Skeletal muscle satellite cell (primary cell): ENCODE measurements around the gene CCNY.
A peak's percentile ranks its signal among the peaks of the same experiment; 100 is the strongest.
"Not testable (repeated sequence)": the region's sequence is repeated elsewhere in the genome, so short reads cannot be mapped to it uniquely, and the experiment has no call there.

Experiments
- H3K27me3 ChIP-seq: 2 replicates; pipeline ENCODE4 v1.7.0; 2013; ENCODE audit warnings: low read length; ENCODE audit not compliant: control insufficient read depth, insufficient read depth
- H3K36me3 ChIP-seq: 2 replicates; pipeline ENCODE4 v1.7.0; 2013; ENCODE audit warnings: mild to moderate bottlenecking, control low read depth, low read length; ENCODE audit not compliant: insufficient read depth
- H3K4me1 ChIP-seq: 2 replicates; pipeline ENCODE4 v1.7.0; 2013; ENCODE audit warnings: low read length; ENCODE audit not compliant: control insufficient read depth, insufficient read depth
- H3K4me2 ChIP-seq: 2 replicates; pipeline ENCODE4 v1.7.0; 2013; ENCODE audit warnings: mild to moderate bottlenecking, low read length
- H3K4me3 ChIP-seq: 2 replicates; pipeline ENCODE4 v1.7.0; 2013; ENCODE audit warnings: low read length
- H3K9ac ChIP-seq: 2 replicates; pipeline ENCODE4 v1.7.0; 2013; ENCODE audit warnings: mild to moderate bottlenecking, low read depth, low read length, moderate library complexity
- H3K9me3 ChIP-seq: replicated peaks from 2 replicates; pipeline ENCODE4 v1.7.0; 2013; ENCODE audit warnings: mild to moderate bottlenecking, control low read depth, low read length

Gene CCNY

GRCh38 chr10:35413985-35414861, 77.9 kb downstream of the CCNY start:
- peak overlapping the region; percentile 57 for H3K4me3 ChIP-seq
- H3K4me1 ChIP-seq, result peaks cover 81% of the 10 kb centered on the region
- H3K36me3 ChIP-seq, result no peaks in the 10 kb centered on the region
- peak overlapping the region; percentile 63 for H3K9ac ChIP-seq
- peak overlapping the region; percentile 79 for H3K4me2 ChIP-seq
- no peaks in the 10 kb centered on the region for H3K9me3 ChIP-seq
- H3K27me3 ChIP-seq, result no peaks in the 10 kb centered on the region

GRCh38 chr10:35415505-35415904, 79.2 kb downstream of the CCNY start:
- no peaks in the 10 kb centered on the region for H3K9me3 ChIP-seq
- H3K4me2 ChIP-seq, result no peak overlapping the region
- H3K4me1 ChIP-seq, result peaks cover 82% of the 10 kb centered on the region
- no peaks in the 10 kb centered on the region for H3K36me3 ChIP-seq
- no peaks in the 10 kb centered on the region for H3K27me3 ChIP-seq
- no peak overlapping the region for H3K9ac ChIP-seq
- H3K4me3 ChIP-seq, result no peak overlapping the region

- no peaks in the 10 kb centered on the region for H3K36me3 ChIP-seq
- H3K27me3 ChIP-seq, result no peaks in the 10 kb centered on the region
- no peak overlapping the region for H3K4me2 ChIP-seq
- H3K4me3 ChIP-seq, result no peak overlapping the region
- no peak overlapping the region for H3K9ac ChIP-seq
- no peaks in the 10 kb centered on the region for H3K9me3 ChIP-seq
- peaks cover 83% of the 10 kb centered on the region for H3K4me1 ChIP-seq
Observed at GRCh38 chr10:35416619-35417312, 80.5 kb downstream of the CCNY start.

GRCh38 chr10:35417313-35417625, 81.0 kb downstream of the CCNY start:
- H3K9ac ChIP-seq, result no peak overlapping the region
- peaks cover 83% of the 10 kb centered on the region for H3K4me1 ChIP-seq
- H3K27me3 ChIP-seq, result no peaks in the 10 kb centered on the region
- no peak overlapping the region for H3K4me3 ChIP-seq
- no peaks in the 10 kb centered on the region for H3K36me3 ChIP-seq
- H3K4me2 ChIP-seq, result no peak overlapping the region
- no peaks in the 10 kb centered on the region for H3K9me3 ChIP-seq

DNA sequence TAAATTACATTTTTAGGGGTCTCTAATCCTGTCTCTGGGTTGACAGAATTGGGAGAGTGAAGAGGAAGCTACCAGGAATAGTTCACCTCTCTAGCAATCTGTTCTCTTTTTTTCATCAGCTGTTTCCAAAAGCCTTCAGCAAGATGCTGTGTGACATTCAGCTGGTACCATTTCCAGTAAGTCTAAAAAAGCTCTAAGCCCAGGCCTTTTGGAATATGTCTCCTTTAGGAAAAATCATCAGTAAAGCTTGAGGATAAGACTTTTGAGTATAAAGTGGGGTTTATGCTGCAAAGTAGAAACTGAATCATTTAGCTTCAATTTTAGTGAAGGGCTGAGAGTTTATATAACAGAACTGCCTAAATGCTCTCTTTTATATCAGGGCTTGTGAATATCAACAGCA, 81.5 kb downstream of the CCNY start:
- no peaks in the 10 kb centered on the region for H3K9me3 ChIP-seq
- H3K36me3 ChIP-seq, result no peaks in the 10 kb centered on the region
- H3K4me3 ChIP-seq, result no peak overlapping the region
- H3K4me2 ChIP-seq, result no peak overlapping the region
- H3K9ac ChIP-seq, result no peak overlapping the region
- peaks cover 83% of the 10 kb centered on the region for H3K4me1 ChIP-seq
- H3K27me3 ChIP-seq, result no peaks in the 10 kb centered on the region

DNA sequence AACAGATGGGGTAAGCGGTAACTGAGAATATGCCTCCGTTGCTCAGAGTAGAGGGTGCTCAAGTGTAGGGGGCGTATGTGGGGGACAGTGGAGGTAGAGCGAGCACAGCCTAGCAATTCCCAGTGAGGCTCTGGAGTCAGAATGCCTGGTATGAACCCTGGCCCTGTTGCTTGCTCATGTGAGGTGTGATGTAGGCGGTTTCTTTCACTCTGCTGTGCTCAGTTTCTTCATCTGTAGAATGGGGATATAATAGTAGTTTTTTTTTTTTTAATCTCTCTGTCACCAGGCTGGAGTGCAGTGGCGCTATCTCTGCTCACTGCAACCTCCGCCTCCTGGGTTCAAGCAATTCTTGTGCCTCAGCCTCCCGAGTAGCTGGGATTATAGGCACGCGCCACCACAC, 82.3 kb downstream of the CCNY start:
- not testable (repeated sequence) for H3K27me3 ChIP-seq, H3K9ac ChIP-seq, H3K4me2 ChIP-seq, H3K9me3 ChIP-seq, H3K4me3 ChIP-seq, H3K36me3 ChIP-seq
- H3K4me1 ChIP-seq, result peaks cover 83% of the 10 kb centered on the region

GRCh38 chr10:35420044-35420443, 83.7 kb downstream of the CCNY start:
- Histone ChIP-seq H3K4me1 (peaks cover 83% of the 10 kb centered on the region), H3K9ac (peak overlapping the region; percentile 78), H3K27me3 (no peaks in the 10 kb centered on the region)

GRCh38 chr10:35420827-35421552, 84.7 kb downstream of the CCNY start:
- Histone ChIP-seq H3K27me3 (no peaks in the 10 kb centered on the region), H3K9ac (peak overlapping the region; percentile 78), H3K4me1 (peaks cover 84% of the 10 kb centered on the region), H3K9me3 (no peaks in the 10 kb centered on the region), H3K36me3 (no peaks in the 10 kb centered on the region), H3K4me3 (peak overlapping the region; percentile 54), H3K4me2 (peak overlapping the region; percentile 82)

More at GRCh38 chr10:35420044-35420443, 83.7 kb downstream of the CCNY start:
- Histone ChIP-seq H3K4me3 (peak overlapping the region; percentile 39), H3K4me2 (peak overlapping the region; percentile 82), H3K9me3 (no peaks in the 10 kb centered on the region), H3K36me3 (no peaks in the 10 kb centered on the region)

- no peaks in the 10 kb centered on the region for H3K27me3 ChIP-seq
- H3K9me3 ChIP-seq, result no peaks in the 10 kb centered on the region
- H3K36me3 ChIP-seq, result no peaks in the 10 kb centered on the region
- H3K4me2 ChIP-seq, result peak overlapping the region; percentile 82
- H3K9ac ChIP-seq, result peak overlapping the region; percentile 78
- H3K4me1 ChIP-seq, result peaks cover 84% of the 10 kb centered on the region
- H3K4me3 ChIP-seq, result peak overlapping the region; percentile 54
Observed at GRCh38 chr10:35421553-35422178, 85.4 kb downstream of the CCNY start.

DNA sequence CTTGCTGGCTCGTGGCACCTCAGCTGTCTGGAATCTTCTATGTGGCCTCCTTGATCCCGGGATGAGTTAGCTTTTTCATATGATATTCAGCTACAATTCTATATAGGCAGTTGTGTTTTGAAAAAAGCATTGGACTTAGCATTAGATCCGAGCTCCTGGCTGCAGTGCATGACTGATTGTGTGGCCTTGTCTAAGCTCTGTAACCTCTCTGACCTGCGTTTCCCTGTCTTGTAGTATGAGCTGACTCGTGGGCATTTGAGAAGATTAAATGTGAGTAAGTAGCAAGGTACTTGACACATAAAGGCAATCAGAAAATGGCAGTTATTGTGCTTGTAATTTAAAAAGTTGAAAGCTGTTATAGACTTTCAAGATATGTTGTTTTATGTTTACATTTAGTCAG, 85.9 kb downstream of the CCNY start:
- Histone ChIP-seq H3K9me3 (no peaks in the 10 kb centered on the region), H3K27me3 (no peaks in the 10 kb centered on the region), H3K4me3 (peak overlapping the region; percentile 46), H3K4me1 (peaks cover 79% of the 10 kb centered on the region), H3K4me2 (peak overlapping the region; percentile 82), H3K36me3 (no peaks in the 10 kb centered on the region), H3K9ac (peak overlapping the region; percentile 78)
